ENCODE data around the gene SUMO4. TPM values are rescaled to one million over a fixed set of nuclear protein-coding genes. Genes with fewer than 3 reads are reported as not detected.

SUMO4 gene
- total RNA-seq, 4 donors from 2014 or later: 1.2 to 15.3 (median 5.9) TPM; not detected in 1

GRCh38 chr6:149360536-149360935, 39.5 kb upstream of the SUMO4 start:
- Histone ChIP-seq H3K4me3 (no peak overlapping the region), H3K27ac (no peak overlapping the region), H3K9me3 (peaks cover 0 to 2% of the 10 kb centered on the region in 2 donors), H3K27me3 (no peaks in the 10 kb centered on the region), H3K4me1 (peaks cover 0 to 3% of the 10 kb centered on the region in 2 donors), H3K36me3 (no peaks in the 10 kb centered on the region)
- intact Hi-C loops (cut with DNase I; ENCODE audit: low total_unique reads): no loop called here
- TF ChIP-seq CTCF (IDR thresholded peaks at IDR 0.05): no peak
- no peak for TF ChIP-seq POLR2A (IDR thresholded peaks at IDR 0.05)
- DNase-seq: no peak

GRCh38 chr6:149362289-149362688, 37.8 kb upstream of the SUMO4 start:
- peaks cover 3% of the 10 kb centered on the region in 2 donors for H3K4me1 ChIP-seq
- intact Hi-C loops (cut with DNase I; ENCODE audit: low total_unique reads): no loop called here
- TF ChIP-seq CTCF (IDR thresholded peaks at IDR 0.05) (no peak), POLR2A (IDR thresholded peaks at IDR 0.05) (no peak)
- no peaks in the 10 kb centered on the region for H3K27me3 ChIP-seq
- peaks cover 0 to 2% of the 10 kb centered on the region in 2 donors for H3K9me3 ChIP-seq
- H3K27ac ChIP-seq: no peak overlapping the region
- no peaks in the 10 kb centered on the region for H3K36me3 ChIP-seq
- no peak overlapping the region for H3K4me3 ChIP-seq
- DNase-seq: no peak

- no peak for DNase-seq
- Histone ChIP-seq H3K9me3 (peaks cover 0 to 2% of the 10 kb centered on the region in 2 donors), H3K4me3 (no peak overlapping the region), H3K27me3 (no peaks in the 10 kb centered on the region), H3K27ac (no peak overlapping the region), H3K4me1 (peaks cover 3% of the 10 kb centered on the region in 2 donors), H3K36me3 (no peaks in the 10 kb centered on the region)
- intact Hi-C loops (cut with DNase I; ENCODE audit: low total_unique reads): no loop called here
- TF ChIP-seq CTCF (IDR thresholded peaks at IDR 0.05): no peak
- no peak for TF ChIP-seq POLR2A (IDR thresholded peaks at IDR 0.05)
These were observed 36.9 kb upstream of the SUMO4 start for GRCh38 chr6:149363154-149363553.

GRCh38 chr6:149364557-149364956, 35.5 kb upstream of the SUMO4 start:
- Histone ChIP-seq H3K4me1 (peaks cover 3% of the 10 kb centered on the region in 2 donors), H3K9me3 (peaks cover 0 to 2% of the 10 kb centered on the region in 2 donors), H3K4me3 (no peak overlapping the region), H3K27me3 (no peaks in the 10 kb centered on the region), H3K36me3 (no peaks in the 10 kb centered on the region), H3K27ac (no peak overlapping the region)
- no peak for TF ChIP-seq CTCF (IDR thresholded peaks at IDR 0.05)
- TF ChIP-seq POLR2A (IDR thresholded peaks at IDR 0.05): no peak
- intact Hi-C loops (cut with DNase I; ENCODE audit: low total_unique reads): no loop called here
- no peak for DNase-seq

- no peak for TF ChIP-seq POLR2A (IDR thresholded peaks at IDR 0.05)
- TF ChIP-seq CTCF (IDR thresholded peaks at IDR 0.05): no peak
- Histone ChIP-seq H3K27ac (no peak overlapping the region), H3K4me3 (no peak overlapping the region), H3K27me3 (no peaks in the 10 kb centered on the region), H3K9me3 (peaks cover 0 to 2% of the 10 kb centered on the region in 2 donors), H3K4me1 (peaks cover 3% of the 10 kb centered on the region in 2 donors), H3K36me3 (no peaks in the 10 kb centered on the region)
- intact Hi-C loops (cut with DNase I; ENCODE audit: low total_unique reads): no loop called here
- no peak for DNase-seq
These were observed 34.9 kb upstream of the SUMO4 start for GRCh38 chr6:149365197-149365596.
